Measurements from ENCODE around the gene USH1C. TPM values are rescaled to one million over a fixed set of nuclear protein-coding genes. Genes with fewer than 3 reads are reported as not detected.

The USH1C gene
- total RNA-seq, 2 experiments from 2014 or later: not detected

- H3K27me3 Mint-ChIP-seq: peaks cover 32% of the 10 kb centered on the region
- no peaks in the 10 kb centered on the region for H3K36me3 Mint-ChIP-seq (ENCODE audit: low read depth)
- no peaks in the 10 kb centered on the region for H3K9me3 Mint-ChIP-seq
- intact Hi-C loops (cut with micrococcal nuclease): no loop called here
- H3K4me1 Mint-ChIP-seq (ENCODE audit: low read depth): peaks cover 13% of the 10 kb centered on the region
- no peak overlapping the region for H3K27ac Mint-ChIP-seq
- TF ChIP-seq, protein P1, sequence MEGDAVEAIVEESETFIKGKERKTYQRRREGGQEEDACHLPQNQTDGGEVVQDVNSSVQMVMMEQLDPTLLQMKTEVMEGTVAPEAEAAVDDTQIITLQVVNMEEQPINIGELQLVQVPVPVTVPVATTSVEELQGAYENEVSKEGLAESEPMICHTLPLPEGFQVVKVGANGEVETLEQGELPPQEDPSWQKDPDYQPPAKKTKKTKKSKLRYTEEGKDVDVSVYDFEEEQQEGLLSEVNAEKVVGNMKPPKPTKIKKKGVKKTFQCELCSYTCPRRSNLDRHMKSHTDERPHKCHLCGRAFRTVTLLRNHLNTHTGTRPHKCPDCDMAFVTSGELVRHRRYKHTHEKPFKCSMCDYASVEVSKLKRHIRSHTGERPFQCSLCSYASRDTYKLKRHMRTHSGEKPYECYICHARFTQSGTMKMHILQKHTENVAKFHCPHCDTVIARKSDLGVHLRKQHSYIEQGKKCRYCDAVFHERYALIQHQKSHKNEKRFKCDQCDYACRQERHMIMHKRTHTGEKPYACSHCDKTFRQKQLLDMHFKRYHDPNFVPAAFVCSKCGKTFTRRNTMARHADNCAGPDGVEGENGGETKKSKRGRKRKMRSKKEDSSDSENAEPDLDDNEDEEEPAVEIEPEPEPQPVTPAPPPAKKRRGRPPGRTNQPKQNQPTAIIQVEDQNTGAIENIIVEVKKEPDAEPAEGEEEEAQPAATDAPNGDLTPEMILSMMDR (IDR thresholded peaks at IDR 0.05): no peak
- no peak overlapping the region for H3K4me3 Mint-ChIP-seq
- POLR2A ChIA-PET: no interaction called here
- no peak for ATAC-seq
- CTCF ChIA-PET: interaction anchor here (0.8 to 1.0 kb wide), 2 partner anchors 10 to 18 kb away, joined by 3 read pairs; no protein-coding TSS in a partner anchor
- DNase-seq: no peak
These were observed 4.2 kb upstream of the USH1C start for GRCh38 chr11:17548444-17548843.

DNA sequence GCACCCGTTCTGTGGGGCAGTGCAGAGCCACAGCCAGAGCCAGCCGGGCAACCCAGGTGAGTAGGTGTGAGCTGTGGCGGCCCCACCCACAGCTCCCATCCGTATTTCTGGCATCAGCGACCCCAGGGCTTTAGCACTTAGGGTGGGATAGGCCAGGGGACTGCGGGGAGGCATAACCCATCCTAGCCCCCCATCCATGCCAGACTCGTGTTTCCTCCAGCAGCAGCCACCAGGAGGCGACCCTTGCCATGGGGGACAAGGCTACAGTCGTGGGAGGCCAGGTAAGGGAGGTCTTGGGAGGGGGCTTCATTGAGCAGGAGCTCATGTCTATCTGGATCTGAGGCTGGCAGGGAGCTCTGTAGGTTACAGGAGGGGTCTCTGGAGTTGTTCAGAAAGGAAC is 3.7 kb upstream of the USH1C start:
- Mint-ChIP-seq H3K27me3 (peaks cover 32% of the 10 kb centered on the region), H3K4me1 (ENCODE audit: low read depth) (peaks cover 13% of the 10 kb centered on the region), H3K4me3 (no peak overlapping the region), H3K9me3 (no peaks in the 10 kb centered on the region), H3K36me3 (ENCODE audit: low read depth) (no peaks in the 10 kb centered on the region), H3K27ac (no peak overlapping the region)
- POLR2A ChIA-PET: no interaction called here
- ATAC-seq (no peak), DNase-seq (no peak)
- CTCF ChIA-PET: interaction anchor here (0.8 to 1.0 kb wide), 2 partner anchors 9 to 17 kb away, joined by 3 read pairs; no protein-coding TSS in a partner anchor
- TF ChIP-seq, protein P1 (IDR thresholded peaks at IDR 0.05): no peak
- intact Hi-C loops (cut with micrococcal nuclease): no loop called here

GRCh38 chr11:17547051-17547577 is 2.9 kb upstream of the USH1C start, which contains the start of gene OTOG:
OTOG (plus strand) TSS chr11:17547259; CDS start chr11:17547373, 114 bp downstream.
- CTCF ChIA-PET: interaction anchor here (1.1 kb wide), 2 partner anchors 19 to 184 kb away, joined by 3 read pairs; no protein-coding TSS in a partner anchor
- H3K27me3 Mint-ChIP-seq: peaks cover 32% of the 10 kb centered on the region
- no peaks in the 10 kb centered on the region for H3K9me3 Mint-ChIP-seq
- intact Hi-C loops (cut with micrococcal nuclease): no loop called here
- H3K27ac Mint-ChIP-seq: no peak within 1 kb of the TSS
- peaks cover 13% of the 10 kb centered on the region for H3K4me1 Mint-ChIP-seq (ENCODE audit: low read depth)
- POLR2A ChIA-PET: interaction anchor here (1.1 kb wide), 1 partner anchor 16 kb away, joined by 3 read pairs; no protein-coding TSS in a partner anchor
- ATAC-seq (no peak), DNase-seq (no peak)
- no peaks in the 10 kb centered on the region for H3K36me3 Mint-ChIP-seq (ENCODE audit: low read depth)
- H3K4me3 Mint-ChIP-seq: no peak within 1 kb of the TSS
- TF ChIP-seq, protein P1 (IDR thresholded peaks at IDR 0.05): no peak

DNA sequence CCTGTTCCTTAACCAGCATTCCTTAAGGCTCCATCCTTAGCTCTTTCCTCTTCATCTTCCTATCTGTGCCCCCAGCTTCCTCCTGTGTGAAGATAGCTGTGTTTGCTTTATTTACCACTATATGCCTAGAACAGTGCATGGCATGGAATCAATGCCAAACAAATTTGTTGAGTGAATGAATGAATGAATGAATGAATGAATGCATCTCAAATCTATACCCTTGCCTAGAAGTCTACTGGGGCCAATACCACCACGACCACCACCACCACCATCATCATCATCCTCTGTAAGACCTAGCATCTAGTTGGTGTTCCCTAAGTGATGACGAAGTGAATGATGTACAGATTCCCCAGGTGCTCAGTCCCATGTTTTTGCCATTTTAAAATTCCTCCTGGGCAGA is 2.0 kb upstream of the USH1C start:
- no peaks in the 10 kb centered on the region for H3K36me3 Mint-ChIP-seq (ENCODE audit: low read depth)
- ChIA-PET POLR2A (interaction anchor here (1.1 kb wide), 1 partner anchor 15 kb away, joined by 3 read pairs; no protein-coding TSS in a partner anchor), CTCF (no interaction called here)
- no peak overlapping the region for H3K27ac Mint-ChIP-seq
- no peak for ATAC-seq
- peaks cover 10% of the 10 kb centered on the region for H3K4me1 Mint-ChIP-seq (ENCODE audit: low read depth)
- no peak for DNase-seq
- intact Hi-C loops (cut with micrococcal nuclease): no loop called here
- peaks cover 32% of the 10 kb centered on the region for H3K27me3 Mint-ChIP-seq
- TF ChIP-seq, protein P1 (IDR thresholded peaks at IDR 0.05): no peak
- no peaks in the 10 kb centered on the region for H3K9me3 Mint-ChIP-seq
- no peak overlapping the region for H3K4me3 Mint-ChIP-seq

- ATAC-seq (no peak), DNase-seq (no peak)
- Mint-ChIP-seq H3K4me1 (ENCODE audit: low read depth) (peaks cover 2% of the 10 kb centered on the region), H3K36me3 (ENCODE audit: low read depth) (no peaks in the 10 kb centered on the region), H3K27me3 (peaks cover 30% of the 10 kb centered on the region), H3K27ac (no peak overlapping the region), H3K4me3 (no peak overlapping the region), H3K9me3 (no peaks in the 10 kb centered on the region)
- POLR2A ChIA-PET: no interaction called here
- TF ChIP-seq, protein P1 (IDR thresholded peaks at IDR 0.05): no peak
- CTCF ChIA-PET: interaction anchor here (0.8 to 1.5 kb wide), 2 partner anchors 13 to 16 kb away, joined by 3 read pairs; no protein-coding TSS in a partner anchor
- intact Hi-C loops (cut with micrococcal nuclease): no loop called here
These were observed 539 bp downstream of the USH1C start for GRCh38 chr11:17543574-17544180.

Data from activated CD8-positive, alpha-beta T cell treated with anti-CD3 and anti-CD28 coated beads for 36 hours (primary cell).